Tibial artery (tissue), 4 donors: ENCODE results near the gene GRB10.

Experiments used
- DNase-seq, 2 donors: peaks; one replicate each; pipeline ENCODE4 v3.0.0-alpha.2; 2019
- H3K27ac ChIP-seq, 2 donors: fragments of 200-600 bp; sonication (generic) in 1 of 2; 1 replicate in 1 of 2; 2 replicates in 1 of 2; pipeline ENCODE4 v1.5.1; 2018 to 2019; ENCODE audit warnings: mild to moderate bottlenecking in 1 of 2
- H3K27me3 ChIP-seq, 2 donors: fragments of 200-600 bp; sonication (generic) in 1 of 2; one replicate each; pipeline versions ENCODE4 v1.5.1 to v1.6.0; 2016 to 2019
- H3K36me3 ChIP-seq, 3 donors: fragments of 200-600 bp; sonication (generic) in 2 of 3; one replicate each; pipeline ENCODE4 v1.5.1; 2016 to 2019; ENCODE audit warnings: mild to moderate bottlenecking in 2 of 3
- H3K4me1 ChIP-seq, 4 donors: fragments of 200-600 bp; sonication (generic) in 2 of 4; 1 replicate in 3 of 4; 2 replicates in 1 of 4; pipeline ENCODE4 v1.5.1; 2016 to 2019
- H3K4me3 ChIP-seq, 2 donors: fragments of 200-600 bp; sonication (generic) in 1 of 2; 1 replicate in 1 of 2; 2 replicates in 1 of 2; pipeline ENCODE4 v1.5.1; 2018 to 2019; ENCODE audit warnings: mild to moderate bottlenecking in 2 of 2
- H3K9me3 ChIP-seq, 3 donors: fragments of 200-600 bp; sonication (generic) in 1 of 3; one replicate each; pipeline ENCODE4 v1.5.1; 2016 to 2019
- CTCF ChIP-seq, 2 experiments: fragments of 200-600 bp in 1 of 2; fragments of 450-650 bp in 1 of 2; IDR thresholded peaks; one replicate each; pipeline ENCODE4 v1.5.1; 2017 to 2019; ENCODE audit warnings: antibody characterized with exemption in 2 of 2, mild to moderate bottlenecking in 1 of 2, moderate library complexity in 1 of 2
- intact Hi-C: fragments of 100-400 bp; cut with DNase I; formaldehyde crosslinking; loops from one replicate; pipeline ENCODE4 v1.15.0; 2023; ENCODE audit warnings: low total_unique reads

Gene GRB10

DNA sequence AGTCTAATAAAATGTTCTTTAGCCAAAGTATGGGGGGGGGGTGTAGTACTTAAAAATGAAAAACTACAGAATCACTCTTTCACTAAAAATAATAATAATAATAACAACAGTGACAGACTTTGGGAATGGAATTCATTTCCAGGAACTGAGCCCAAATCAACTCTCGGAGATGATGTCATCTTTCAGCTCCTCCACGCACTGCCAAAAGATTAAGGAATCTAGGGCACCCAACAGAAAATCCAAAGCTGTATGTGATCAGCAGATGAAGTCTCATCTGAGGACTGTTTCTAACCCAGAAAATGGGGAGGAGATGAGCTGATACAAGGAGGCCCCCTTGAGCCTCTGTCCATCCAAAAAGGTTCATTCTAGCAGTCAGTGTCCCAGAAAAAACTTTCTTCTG is 54.5 kb downstream of the GRB10 start:
- no peak for TF ChIP-seq CTCF (IDR thresholded peaks at IDR 0.05)
- no peak for DNase-seq
- H3K27ac ChIP-seq: peak overlapping the region in 1 of 2 donors; percentile 1
- H3K9me3 ChIP-seq: no peaks in the 10 kb centered on the region
- H3K4me3 ChIP-seq: no peak overlapping the region
- H3K4me1 ChIP-seq: peaks cover 0 to 72% (median 46%) of the 10 kb centered on the region in 4 donors
- H3K27me3 ChIP-seq: no peaks in the 10 kb centered on the region
- no peaks in the 10 kb centered on the region for H3K36me3 ChIP-seq
- intact Hi-C loops: no loop called here

DNA sequence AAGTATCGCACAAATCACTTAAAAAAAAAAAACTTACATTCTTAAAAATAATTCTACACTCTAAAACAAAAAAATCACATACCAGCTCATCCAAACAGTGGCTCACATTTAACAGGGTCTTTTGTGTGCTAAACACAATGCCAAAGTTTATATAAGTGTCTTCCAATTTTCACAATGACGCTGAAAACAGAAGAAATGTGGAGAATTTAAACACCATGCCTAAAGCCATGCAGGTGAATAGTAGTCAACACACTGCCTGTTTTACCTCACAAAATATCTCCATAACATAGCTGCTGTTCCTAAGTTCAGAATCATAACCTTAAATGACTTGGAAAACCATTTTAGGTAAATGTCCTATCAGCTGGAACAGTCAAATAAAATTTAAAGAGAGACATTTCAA is 55.0 kb downstream of the GRB10 start:
- H3K27me3 ChIP-seq: no peaks in the 10 kb centered on the region
- H3K27ac ChIP-seq: peak overlapping the region in 1 of 2 donors; percentile 1
- H3K36me3 ChIP-seq: no peaks in the 10 kb centered on the region
- TF ChIP-seq CTCF (IDR thresholded peaks at IDR 0.05): no peak
- no peak for DNase-seq
- no peak overlapping the region for H3K4me3 ChIP-seq
- H3K9me3 ChIP-seq: no peaks in the 10 kb centered on the region
- peaks cover 0 to 76% (median 45%) of the 10 kb centered on the region in 4 donors for H3K4me1 ChIP-seq
- intact Hi-C loops: no loop called here

- TF ChIP-seq CTCF (IDR thresholded peaks at IDR 0.05): no peak
- Histone ChIP-seq H3K4me1 (peaks cover 0 to 82% (median 48%) of the 10 kb centered on the region in 4 donors), H3K36me3 (no peaks in the 10 kb centered on the region), H3K27me3 (no peaks in the 10 kb centered on the region), H3K27ac (peak overlapping the region in 1 of 2 donors; percentile 1), H3K9me3 (no peaks in the 10 kb centered on the region), H3K4me3 (no peak overlapping the region)
- intact Hi-C loops: no loop called here
- DNase-seq: no peak
Measured at GRCh38 chr7:50727072-50727471, 55.6 kb downstream of the GRB10 start.

GRCh38 chr7:50725774-50726173 is 56.9 kb downstream of the GRB10 start:
- TF ChIP-seq CTCF (IDR thresholded peaks at IDR 0.05): no peak
- Histone ChIP-seq H3K27ac (no peak overlapping the region), H3K9me3 (no peaks in the 10 kb centered on the region), H3K4me1 (peaks cover 0 to 88% (median 53%) of the 10 kb centered on the region in 4 donors), H3K27me3 (no peaks in the 10 kb centered on the region), H3K36me3 (no peaks in the 10 kb centered on the region), H3K4me3 (no peak overlapping the region)
- no peak for DNase-seq
- intact Hi-C loops: no loop called here

GRCh38 chr7:50724526-50725520 is 57.9 kb downstream of the GRB10 start:
- intact Hi-C loops: no loop called here
- Histone ChIP-seq H3K36me3 (no peaks in the 10 kb centered on the region), H3K9me3 (no peaks in the 10 kb centered on the region), H3K4me1 (peaks cover 0 to 79% (median 43%) of the 10 kb centered on the region in 4 donors), H3K27me3 (no peaks in the 10 kb centered on the region), H3K4me3 (no peak overlapping the region), H3K27ac (no peak overlapping the region)
- TF ChIP-seq CTCF (IDR thresholded peaks at IDR 0.05): no peak
- no peak for DNase-seq
